Neural cell (in vitro differentiated cells): ENCODE results near the gene PFDN5. TPM values are rescaled to one million over a fixed set of nuclear protein-coding genes. Genes with fewer than 3 reads are reported as not detected.

Experiments
- H2AFZ ChIP-seq: fragments of 200-600, 300-800 bp; sonication (generic), shearing (Covaris generic); 2 replicates; pipeline ENCODE4 v1.6.0; 2014; ENCODE audit warnings: low read depth, mild to moderate bottlenecking, antibody characterized with exemption, low read length, moderate library complexity
- H3F3A ChIP-seq: fragments of 200-600 bp; shearing (Covaris generic); 2 replicates; pipeline ENCODE4 v1.6.1; 2016; ENCODE audit warnings: mild to moderate bottlenecking, moderate library complexity, mixed read lengths, antibody characterized with exemption, low read length; ENCODE audit not compliant: insufficient read depth, poor library complexity, severe bottlenecking
- H3K27ac ChIP-seq: fragments of 200-600, 300-800 bp; sonication (generic), shearing (Covaris generic); 2 replicates; pipeline ENCODE4 v1.5.1; 2014; ENCODE audit warnings: mild to moderate bottlenecking, low read length, moderate library complexity
- H3K27me3 ChIP-seq: fragments of 300-800, 200-600 bp; sonication (generic), shearing (Covaris generic); 2 replicates; pipeline ENCODE4 v1.6.0; 2014; ENCODE audit warnings: mild to moderate bottlenecking, low read depth, low read length, moderate library complexity; ENCODE audit not compliant: insufficient read depth
- H3K36me3 ChIP-seq: fragments of 300-800, 200-600 bp; sonication (generic), shearing (Covaris generic); 2 replicates; pipeline ENCODE4 v1.5.1; 2014; ENCODE audit warnings: mild to moderate bottlenecking, antibody characterized with exemption, low read length, moderate library complexity; ENCODE audit not compliant: insufficient read depth
- H3K4me2 ChIP-seq: fragments of 300-800, 200-600 bp; sonication (generic), shearing (Covaris generic); 2 replicates; pipeline ENCODE4 v1.6.0; 2014; ENCODE audit warnings: mild to moderate bottlenecking, low read length
- H3K4me3 ChIP-seq: fragments of 300-800, 200-600 bp; sonication (generic), shearing (Covaris generic); 2 replicates; pipeline ENCODE4 v1.5.1; 2014; ENCODE audit warnings: mild to moderate bottlenecking, low read length, moderate library complexity
- H3K79me2 ChIP-seq: fragments of 200-600 bp; shearing (Covaris generic); replicated peaks from 2 replicates; pipeline ENCODE4 v1.6.0; 2014; ENCODE audit warnings: mild to moderate bottlenecking, low read length, moderate library complexity; ENCODE audit not compliant: insufficient read depth
- H3K9ac ChIP-seq: fragments of 300-800, 200-600 bp; sonication (generic), shearing (Covaris generic); 2 replicates; pipeline ENCODE4 v1.6.1; 2016; ENCODE audit warnings: mild to moderate bottlenecking, low read length, mixed read lengths
- H3K9me2 ChIP-seq: fragments of 200-600 bp; shearing (Covaris generic); 2 replicates; pipeline ENCODE4 v1.6.1; 2016; ENCODE audit warnings: mild to moderate bottlenecking, low read length, mixed read lengths; ENCODE audit not compliant: insufficient read depth
- H3K9me3 ChIP-seq: fragments of 200-600, 300-800 bp; sonication (generic), shearing (Covaris generic); 2 replicates; pipeline ENCODE4 v1.6.1; 2016; ENCODE audit warnings: mild to moderate bottlenecking, mixed run types, low read length, moderate library complexity, mixed read lengths
- H4K20me1 ChIP-seq: fragments of 200-600 bp; shearing (Covaris generic); 2 replicates; pipeline ENCODE4 v1.6.1; 2016; ENCODE audit warnings: mild to moderate bottlenecking, mixed run types; ENCODE audit not compliant: insufficient read depth
- CTCF ChIP-seq: fragments of 450-650 bp; IDR thresholded peaks from 2 replicates; pipeline ENCODE4 v1.5.1; 2014; ENCODE audit warnings: antibody characterized with exemption, mild to moderate bottlenecking, moderate library complexity; ENCODE audit not compliant: poor library complexity, severe bottlenecking
- EP300 ChIP-seq: fragments of 450-650 bp; conservative IDR thresholded peaks from 2 replicates; pipeline ENCODE4 v1.6.1; 2014; ENCODE audit warnings: antibody characterized with exemption, mild to moderate bottlenecking, moderate library complexity; ENCODE audit not compliant: poor library complexity, severe bottlenecking
- EZH2 ChIP-seq: fragments of 200-600, 300-800 bp; shearing (Covaris generic), sonication (generic); IDR thresholded peaks from 2 replicates; pipeline ENCODE4 v1.6.1; 2014; ENCODE audit warnings: antibody characterized with exemption, low read length, borderline replicate concordance, mild to moderate bottlenecking; ENCODE audit not compliant: insufficient read depth, poor library complexity, severe bottlenecking
- MXI1 ChIP-seq: fragments of 450-650 bp; conservative IDR thresholded peaks from 2 replicates; pipeline ENCODE4 v1.6.1; 2014; ENCODE audit warnings: antibody characterized with exemption, mild to moderate bottlenecking; ENCODE audit not compliant: poor library complexity, severe bottlenecking
- POLR2AphosphoS5 ChIP-seq: IDR thresholded peaks from 2 replicates; pipeline ENCODE4 v1.6.1; 2012
- RAD21 ChIP-seq: fragments of 450-650 bp; conservative IDR thresholded peaks from 2 replicates; pipeline ENCODE4 v1.6.1; 2014; ENCODE audit warnings: antibody characterized with exemption, mild to moderate bottlenecking, moderate library complexity
- REST ChIP-seq: IDR thresholded peaks from 2 replicates; pipeline ENCODE4 v1.6.1; 2012; ENCODE audit warnings: borderline replicate concordance
- SMC3 ChIP-seq: fragments of 450-650 bp; conservative IDR thresholded peaks from 2 replicates; pipeline ENCODE4 v1.6.1; 2014; ENCODE audit warnings: antibody characterized with exemption, mild to moderate bottlenecking, moderate library complexity; ENCODE audit not compliant: poor library complexity
- TAF1 ChIP-seq: IDR thresholded peaks from 2 replicates; pipeline ENCODE4 v1.6.1; 2012; ENCODE audit warnings: low read depth
- polyA plus RNA-seq: library from polyadenylated mRNA; depleted of rRNA; stranded (reverse); fragments of >200 nt; gene quantifications from 2 replicates; pipeline ENCODE4 v1.2.3, GENCODE V29; 2014

Gene PFDN5
- polyA plus RNA-seq, 1 donor from 2014 or later = 1,383 TPM

DNA sequence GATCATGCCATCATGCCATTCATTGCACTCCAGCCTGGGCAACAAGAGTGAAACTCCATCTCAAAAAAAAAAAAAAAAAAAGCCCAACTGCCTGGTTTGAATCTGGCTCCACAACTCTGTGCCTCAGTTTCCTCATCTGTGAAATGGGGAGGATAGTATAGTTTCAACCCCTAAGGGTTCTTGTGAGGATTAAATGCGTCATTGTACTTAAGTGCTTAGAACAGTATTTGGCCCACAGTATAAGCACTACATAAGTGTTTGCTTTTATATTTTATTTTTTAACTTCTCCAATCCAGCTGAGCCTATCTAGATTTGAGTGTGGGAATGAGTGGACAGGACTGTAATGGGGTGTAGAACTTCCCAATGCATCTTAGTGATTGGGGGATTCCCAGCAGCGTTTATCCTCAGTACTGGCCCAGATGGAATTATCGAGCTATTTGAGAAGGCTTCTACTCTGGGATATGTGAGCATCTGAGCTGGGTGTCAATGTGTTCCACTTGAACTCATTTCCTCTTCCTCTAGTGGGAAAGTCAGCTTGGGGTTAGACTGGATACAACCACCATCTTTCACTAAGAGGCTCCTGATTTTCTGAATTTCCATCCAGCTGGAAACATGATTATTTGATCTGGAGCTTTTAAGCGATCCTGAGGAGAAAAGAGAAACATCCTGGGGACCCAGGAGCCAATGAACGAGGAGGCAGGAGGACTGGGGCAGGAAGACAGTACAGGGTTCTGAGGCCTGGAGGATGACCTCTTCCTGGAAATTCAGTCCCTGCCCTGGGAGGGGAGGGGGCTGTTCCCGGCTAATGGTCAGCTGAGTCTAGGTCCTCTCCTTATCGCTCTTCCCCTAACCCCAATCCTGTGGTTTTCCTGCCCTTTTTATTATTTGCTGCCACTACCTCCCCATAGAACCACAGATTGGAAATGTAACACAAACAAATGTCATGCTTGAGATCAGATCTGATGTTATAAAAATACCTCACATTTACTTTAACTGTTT is 36.5 kb upstream of the PFDN5 start:
- H3K4me3 ChIP-seq = no peak overlapping the region
- no peaks in the 10 kb centered on the region for H3K9me3 ChIP-seq
- no peak for TF ChIP-seq REST
- TF ChIP-seq TAF1 = no peak
- TF ChIP-seq RAD21 = no peak
- no peak for TF ChIP-seq EP300
- no peak for TF ChIP-seq CTCF
- no peak for TF ChIP-seq MXI1
- TF ChIP-seq EZH2 = no peak
- TF ChIP-seq SMC3 = no peak
- TF ChIP-seq POLR2AphosphoS5 = no peak
- H3K4me2 ChIP-seq = no peak overlapping the region
- H3K9ac ChIP-seq = no peak overlapping the region
- no peaks in the 10 kb centered on the region for H3K79me2 ChIP-seq
- no peaks in the 10 kb centered on the region for H3K36me3 ChIP-seq
- no peaks in the 10 kb centered on the region for H3K27me3 ChIP-seq
- H3K27ac ChIP-seq = no peak overlapping the region
- no peak overlapping the region for H2AFZ ChIP-seq
- no peaks in the 10 kb centered on the region for H3F3A ChIP-seq
- no peaks in the 10 kb centered on the region for H3K9me2 ChIP-seq
- no peaks in the 10 kb centered on the region for H4K20me1 ChIP-seq

GRCh38 chr12:53259891-53260290 is 35.5 kb upstream of the PFDN5 start:
- Histone ChIP-seq H3F3A (no peaks in the 10 kb centered on the region), H3K36me3 (no peaks in the 10 kb centered on the region), H3K9me2 (no peaks in the 10 kb centered on the region), H3K79me2 (no peaks in the 10 kb centered on the region), H3K27me3 (no peaks in the 10 kb centered on the region), H3K9ac (no peak overlapping the region), H3K4me3 (no peak overlapping the region), H3K9me3 (no peaks in the 10 kb centered on the region), H2AFZ (no peak overlapping the region), H3K4me2 (no peak overlapping the region), H4K20me1 (no peaks in the 10 kb centered on the region), H3K27ac (no peak overlapping the region)
- TF ChIP-seq TAF1 (no peak), EP300 (no peak), POLR2AphosphoS5 (no peak), RAD21 (no peak), SMC3 (no peak), CTCF (no peak), MXI1 (no peak)
